Stimulated activated memory B cell treated with anti-CD40 and anti-IgM and Interleukin-4, amounts not matched to agents 10 μg/mL and 1 μg/mL and 100 μg/mL, for 72 hours (primary cell): ENCODE measurements around the gene BLNK.

Source experiments
- ATAC-seq: fragments of 150-1000 bp; cut with Tn5 transposase; 2 replicates; pipeline ENCODE4 v1.10.0; 2021
- H3K27ac Mint-ChIP-seq: one replicate; pipeline ENCODE4 v1.8.0; 2022; ENCODE audit warnings: mild to moderate bottlenecking, mixed read lengths
- H3K27me3 Mint-ChIP-seq: one replicate; pipeline ENCODE4 v1.8.0; 2022; ENCODE audit warnings: mixed read lengths
- H3K36me3 Mint-ChIP-seq: one replicate; pipeline ENCODE4 v1.8.0; 2022; ENCODE audit warnings: mixed read lengths
- H3K4me1 Mint-ChIP-seq: one replicate; pipeline ENCODE4 v1.8.0; 2022; ENCODE audit warnings: mixed read lengths
- H3K4me3 Mint-ChIP-seq: one replicate; pipeline ENCODE4 v1.8.0; 2022; ENCODE audit warnings: mild to moderate bottlenecking, moderate library complexity, mixed read lengths
- H3K9me3 Mint-ChIP-seq: one replicate; pipeline ENCODE4 v1.8.0; 2022; ENCODE audit warnings: mixed read lengths

Gene BLNK

DNA sequence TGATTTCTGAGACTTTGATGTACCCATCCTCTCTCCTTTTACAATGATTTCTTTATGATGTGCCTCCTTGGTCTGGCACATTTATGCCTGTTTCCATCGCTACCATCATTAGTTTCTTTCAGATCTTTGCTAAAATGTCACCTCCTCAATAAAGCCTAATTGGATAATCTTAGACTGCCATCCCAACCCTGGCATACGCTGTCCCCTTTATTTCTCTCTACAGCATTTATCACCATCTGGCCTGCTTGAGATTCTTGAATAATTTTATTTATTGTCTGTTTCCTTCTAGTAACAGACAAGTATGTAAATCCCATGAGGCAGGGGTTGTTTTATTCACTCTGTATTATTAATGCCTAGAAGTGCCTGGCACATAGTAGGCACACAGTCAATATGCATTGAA, 26.1 kb upstream of the BLNK start:
- no peaks in the 10 kb centered on the region for H3K36me3 Mint-ChIP-seq
- H3K27ac Mint-ChIP-seq: no peak overlapping the region
- no peak overlapping the region for H3K4me3 Mint-ChIP-seq
- no peaks in the 10 kb centered on the region for H3K9me3 Mint-ChIP-seq
- H3K4me1 Mint-ChIP-seq: peaks cover 20% of the 10 kb centered on the region
- no peak for ATAC-seq
- H3K27me3 Mint-ChIP-seq: peaks cover 27% of the 10 kb centered on the region

DNA sequence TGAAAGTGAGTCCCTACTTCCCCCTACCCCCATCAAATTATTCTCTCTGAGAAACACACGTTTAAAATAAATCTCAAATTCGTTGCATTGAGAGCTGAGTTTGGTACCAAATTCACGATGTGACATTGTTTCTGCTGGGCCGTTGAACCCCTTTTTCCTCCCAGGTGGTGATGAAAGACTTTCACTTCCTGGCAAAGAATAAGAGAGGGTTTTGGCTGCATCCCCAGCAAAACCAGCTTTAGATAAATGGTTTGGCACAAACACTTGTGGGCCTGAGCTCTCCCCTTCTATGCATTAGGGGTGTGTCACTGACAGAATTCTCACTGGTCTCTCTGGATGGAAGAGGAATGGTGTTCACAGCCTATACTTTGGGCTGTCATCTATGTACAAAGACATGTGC, 24.1 kb upstream of the BLNK start:
- Mint-ChIP-seq H3K9me3 (no peaks in the 10 kb centered on the region), H3K4me1 (peaks cover 35% of the 10 kb centered on the region)

DNA sequence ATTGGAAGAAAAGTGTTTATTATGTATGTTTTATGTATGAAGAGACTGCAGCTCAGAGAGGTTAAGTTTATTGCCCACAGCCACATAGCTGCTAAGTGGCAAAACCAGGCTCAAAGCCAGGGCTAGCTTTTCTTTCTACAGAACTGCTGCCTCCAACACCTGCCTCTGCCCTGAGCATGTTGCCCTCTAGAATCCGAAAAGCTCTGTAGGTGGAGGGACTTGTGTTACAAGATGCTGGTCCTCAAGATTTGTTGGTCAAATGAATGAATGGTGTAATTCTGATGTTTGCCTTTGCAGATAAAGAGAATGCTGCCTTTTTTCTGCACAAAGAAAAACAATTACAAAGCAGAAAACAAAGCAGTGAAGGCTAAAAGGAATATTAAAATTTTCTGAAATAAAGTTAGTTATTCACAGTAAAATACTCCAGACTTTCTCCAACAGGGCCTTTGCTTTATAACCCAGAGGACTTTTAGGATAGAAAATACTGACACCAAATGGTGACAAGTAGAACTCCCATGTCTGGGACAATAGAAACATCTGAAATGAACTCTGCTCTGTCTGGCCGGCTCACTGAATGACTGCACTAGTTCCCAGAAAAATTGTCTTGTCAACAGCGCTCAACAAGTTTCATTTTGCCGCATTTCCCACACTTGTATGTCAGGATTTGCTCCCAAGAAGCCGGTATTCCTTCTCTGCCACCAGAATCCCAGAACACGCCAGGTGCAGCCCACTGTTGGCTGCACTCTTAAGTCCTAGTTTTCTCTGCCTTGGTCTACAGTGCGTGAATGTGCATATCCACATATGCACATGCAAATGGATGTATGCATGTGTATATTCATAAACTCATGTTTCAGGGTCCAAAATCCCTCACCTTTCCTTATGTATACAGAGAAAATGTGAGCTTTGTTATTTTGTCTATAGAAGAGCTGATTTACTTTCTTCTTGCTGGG, 21.9 kb upstream of the BLNK start:
- H3K27ac Mint-ChIP-seq: peak overlapping the region; percentile 14

More for the DNA sequence above, 24.1 kb upstream of the BLNK start:
- Mint-ChIP-seq H3K4me3 (no peak overlapping the region), H3K27me3 (peaks cover 16% of the 10 kb centered on the region), H3K27ac (no peak overlapping the region), H3K36me3 (no peaks in the 10 kb centered on the region)
- no peak for ATAC-seq

DNA sequence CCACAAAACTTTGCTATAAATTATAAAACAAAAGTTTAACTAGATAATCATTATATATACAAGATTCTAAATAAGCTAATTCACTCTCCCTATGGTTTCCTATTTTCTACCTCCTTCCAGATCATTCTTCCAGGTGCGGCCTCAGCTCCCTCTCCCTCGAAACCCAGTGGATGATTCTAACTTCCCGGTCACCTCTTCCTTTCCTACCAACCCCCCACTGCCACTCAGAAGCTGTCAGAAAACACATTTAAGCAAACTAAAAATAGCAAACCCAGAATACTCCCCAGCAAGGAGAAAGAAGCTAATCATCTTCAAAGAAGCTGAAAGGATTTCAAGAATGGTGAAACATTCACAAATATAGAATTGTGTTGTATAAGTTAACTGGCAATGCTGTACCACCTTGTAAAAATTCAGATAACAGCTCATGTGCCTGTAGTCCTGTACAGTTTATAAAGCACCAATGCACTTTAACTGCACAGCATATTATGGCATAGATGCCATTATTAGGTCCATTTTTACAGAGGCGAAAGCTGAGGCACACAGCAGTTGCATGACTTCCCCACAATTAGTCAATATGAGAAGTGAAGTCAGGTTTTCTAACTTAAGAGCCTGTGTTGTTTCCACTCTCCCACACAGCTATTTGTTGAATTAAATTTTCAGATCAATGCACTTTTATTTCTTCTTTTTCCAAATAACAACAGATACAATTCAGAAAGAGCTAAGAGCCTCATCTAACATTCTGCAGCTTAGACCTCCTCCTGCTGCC, 19.2 kb upstream of the BLNK start:
- H3K27ac Mint-ChIP-seq: peak overlapping the region; percentile 96
- peak; percentile 54 for ATAC-seq
- no peaks in the 10 kb centered on the region for H3K27me3 Mint-ChIP-seq
- peaks cover 60% of the 10 kb centered on the region for H3K4me1 Mint-ChIP-seq
- no peaks in the 10 kb centered on the region for H3K9me3 Mint-ChIP-seq
- peak overlapping the region; percentile 74 for H3K4me3 Mint-ChIP-seq
- H3K36me3 Mint-ChIP-seq: no peaks in the 10 kb centered on the region

More for the DNA sequence above, 21.9 kb upstream of the BLNK start:
- H3K4me3 Mint-ChIP-seq: no peak overlapping the region
- no peaks in the 10 kb centered on the region for H3K27me3 Mint-ChIP-seq
- peak; percentile 78 for ATAC-seq
- no peaks in the 10 kb centered on the region for H3K36me3 Mint-ChIP-seq
- H3K4me1 Mint-ChIP-seq: peaks cover 42% of the 10 kb centered on the region
- H3K9me3 Mint-ChIP-seq: no peaks in the 10 kb centered on the region

DNA sequence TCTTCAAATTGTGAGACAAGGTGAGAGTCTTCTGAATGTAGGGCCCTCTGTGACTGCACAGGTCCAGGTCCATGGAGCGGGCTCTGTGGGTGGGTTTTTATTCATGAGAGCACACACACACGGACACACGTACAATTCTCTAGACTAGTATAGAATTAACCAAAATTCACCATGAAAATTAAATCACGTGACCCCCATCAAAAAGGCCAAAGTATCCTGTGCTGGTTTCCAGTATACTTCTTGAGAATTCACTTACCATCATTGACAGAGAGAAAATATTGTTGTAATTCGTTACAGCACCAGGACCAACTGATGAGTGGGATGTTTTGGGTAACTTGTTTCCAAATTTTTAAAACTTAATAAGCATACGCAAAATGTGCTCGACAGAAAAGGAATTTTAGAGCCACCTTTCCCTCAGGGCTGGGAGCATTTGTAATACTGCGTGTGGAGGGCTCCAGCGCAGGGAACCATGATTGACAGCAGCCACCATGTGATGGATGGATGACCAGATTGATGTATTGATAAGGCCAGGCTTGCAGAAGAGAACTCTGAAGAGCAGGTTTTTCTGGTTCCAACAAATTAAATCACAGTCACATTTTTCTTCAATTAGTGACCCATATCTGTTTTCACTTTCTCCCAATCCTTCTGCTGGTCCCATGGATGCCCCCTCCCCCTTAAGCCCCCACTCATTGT, 18.0 kb upstream of the BLNK start:
- Mint-ChIP-seq H3K4me1 (peaks cover 68% of the 10 kb centered on the region), H3K36me3 (no peaks in the 10 kb centered on the region), H3K4me3 (no peak overlapping the region), H3K9me3 (no peaks in the 10 kb centered on the region), H3K27me3 (no peaks in the 10 kb centered on the region), H3K27ac (peak overlapping the region; percentile 96)
- no peak for ATAC-seq

DNA sequence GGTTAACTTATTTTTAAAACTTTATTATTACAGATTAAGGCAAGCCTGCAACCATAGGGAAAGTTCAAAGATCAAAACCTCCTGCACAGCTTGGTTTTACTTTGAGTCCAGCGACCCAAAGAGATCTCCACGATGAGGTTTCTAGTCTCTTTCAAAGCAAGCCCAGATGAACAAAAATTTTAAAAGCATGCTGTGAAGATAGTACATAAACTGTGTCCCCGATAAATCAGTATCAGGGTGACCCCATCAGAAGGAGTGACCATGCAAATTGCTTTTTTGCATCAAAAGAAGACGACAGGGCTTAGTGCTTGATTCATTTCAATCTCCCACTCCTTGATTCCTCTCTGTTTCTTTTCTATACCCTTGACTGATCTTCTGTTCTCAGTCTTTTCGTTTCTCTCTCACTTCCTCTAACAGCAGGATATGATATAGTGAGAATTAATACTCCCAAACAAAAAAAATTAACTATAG, 16.8 kb upstream of the BLNK start:
- peak; percentile 94 for ATAC-seq
- H3K4me1 Mint-ChIP-seq: peaks cover 62% of the 10 kb centered on the region
- peak overlapping the region; percentile 83 for H3K4me3 Mint-ChIP-seq
- H3K27me3 Mint-ChIP-seq: no peaks in the 10 kb centered on the region
- no peaks in the 10 kb centered on the region for H3K36me3 Mint-ChIP-seq
- peak overlapping the region; percentile 96 for H3K27ac Mint-ChIP-seq
- no peaks in the 10 kb centered on the region for H3K9me3 Mint-ChIP-seq

DNA sequence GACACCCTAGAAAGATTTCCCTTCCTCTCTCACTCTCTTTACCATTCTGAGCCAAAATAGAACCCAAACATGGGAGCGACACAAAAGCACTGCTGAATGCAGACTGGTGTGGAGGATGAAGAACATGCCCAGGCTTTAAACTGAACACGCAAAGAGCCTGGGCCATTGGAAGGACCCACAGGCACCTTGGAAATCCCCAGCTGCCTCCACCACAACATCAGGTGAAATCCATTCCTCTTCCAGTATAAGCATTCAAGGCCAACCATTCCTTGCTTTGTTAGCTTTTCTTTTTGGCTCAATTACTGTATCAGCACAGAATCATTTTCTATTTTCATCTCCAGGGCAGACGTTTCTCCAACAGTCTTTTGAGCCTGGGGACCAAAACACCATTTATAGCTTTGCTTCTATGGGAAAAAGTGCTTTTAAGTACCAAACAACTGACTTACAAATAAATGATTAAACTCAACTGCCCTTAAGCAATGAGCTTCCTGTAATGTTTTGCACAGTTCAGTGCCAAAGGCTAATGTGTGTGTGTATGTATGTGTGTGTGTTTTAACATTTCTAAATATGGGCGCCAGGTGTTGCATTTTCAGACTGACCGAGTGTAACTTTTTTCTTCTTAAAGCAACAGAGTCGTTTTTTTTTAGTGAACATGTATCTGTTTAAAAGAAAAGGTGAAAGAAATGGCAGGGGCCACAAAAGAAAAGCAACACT, 16.2 kb upstream of the BLNK start:
- Mint-ChIP-seq H3K4me1 (peaks cover 56% of the 10 kb centered on the region), H3K36me3 (no peaks in the 10 kb centered on the region), H3K27me3 (no peaks in the 10 kb centered on the region), H3K9me3 (no peaks in the 10 kb centered on the region), H3K4me3 (peak overlapping the region; percentile 83), H3K27ac (peak overlapping the region; percentile 96)
- ATAC-seq: peak; percentile 89

DNA sequence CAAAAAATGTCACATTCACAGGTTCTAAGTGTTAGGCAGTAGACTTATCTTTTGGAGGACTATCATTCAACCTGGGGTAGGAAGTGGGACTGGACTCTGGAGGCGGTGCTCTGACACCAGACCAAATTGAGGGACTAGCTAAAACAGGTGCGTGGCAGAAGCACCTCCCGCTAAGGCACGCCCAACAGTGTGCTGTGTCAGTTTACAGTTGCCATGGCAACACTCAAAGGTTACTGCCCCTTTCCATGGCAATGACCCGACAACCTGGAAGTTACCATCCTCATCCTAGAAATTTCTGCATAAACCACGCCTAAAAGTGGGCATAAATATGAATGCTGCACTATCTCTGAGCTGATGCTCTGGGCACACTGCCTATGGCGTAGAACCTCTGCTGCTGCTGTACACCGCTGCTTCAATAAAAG, 14.0 kb upstream of the BLNK start:
- no peak for ATAC-seq
- peak overlapping the region; percentile 96 for H3K27ac Mint-ChIP-seq
- peaks cover 2% of the 10 kb centered on the region for H3K9me3 Mint-ChIP-seq
- no peak overlapping the region for H3K4me3 Mint-ChIP-seq
- no peaks in the 10 kb centered on the region for H3K27me3 Mint-ChIP-seq
- peaks cover 44% of the 10 kb centered on the region for H3K4me1 Mint-ChIP-seq
- no peaks in the 10 kb centered on the region for H3K36me3 Mint-ChIP-seq

DNA sequence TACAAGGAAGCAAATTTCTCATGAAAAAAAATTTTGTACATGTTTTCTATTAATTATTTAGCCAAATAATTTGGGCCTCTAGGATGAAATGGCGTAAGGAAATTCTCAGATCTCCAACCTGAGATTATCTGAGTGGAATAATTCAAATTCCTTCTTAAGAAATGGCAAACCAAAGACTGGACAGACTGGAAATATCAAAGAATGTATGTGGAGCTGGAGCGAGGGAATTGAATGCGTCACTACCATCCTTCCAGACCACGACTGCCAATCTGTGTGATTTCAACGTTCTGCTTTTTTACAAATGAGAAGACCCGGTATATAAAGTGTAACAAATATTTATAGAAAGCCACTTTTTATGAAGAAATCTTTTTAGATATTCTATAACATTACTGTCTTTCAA, 12.4 kb upstream of the BLNK start:
- Mint-ChIP-seq H3K4me3 (no peak overlapping the region), H3K27me3 (no peaks in the 10 kb centered on the region), H3K9me3 (peaks cover 2% of the 10 kb centered on the region), H3K4me1 (peaks cover 43% of the 10 kb centered on the region), H3K27ac (no peak overlapping the region), H3K36me3 (no peaks in the 10 kb centered on the region)
- no peak for ATAC-seq

DNA sequence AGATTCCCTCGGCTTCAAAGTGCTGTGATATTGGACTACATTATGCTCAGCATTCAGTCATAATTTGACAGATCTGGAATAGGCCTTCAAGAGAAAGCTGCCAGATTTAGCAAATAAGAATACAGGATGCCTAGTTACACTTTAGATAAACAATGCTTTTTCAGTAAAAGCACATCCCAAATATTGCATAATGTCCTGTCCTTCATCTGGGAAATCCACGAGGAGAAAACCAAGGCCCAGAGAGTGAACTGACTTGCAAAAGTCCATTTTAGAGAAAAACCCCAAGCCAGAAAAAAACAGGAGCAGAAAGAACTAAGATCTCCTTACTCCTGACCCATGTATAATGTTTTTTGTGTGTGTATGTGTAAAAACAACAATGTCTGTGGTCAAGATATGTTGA, 12.0 kb upstream of the BLNK start:
- H3K9me3 Mint-ChIP-seq: peaks cover 2% of the 10 kb centered on the region
- no peak for ATAC-seq
- no peaks in the 10 kb centered on the region for H3K27me3 Mint-ChIP-seq
- H3K36me3 Mint-ChIP-seq: no peaks in the 10 kb centered on the region
- H3K27ac Mint-ChIP-seq: no peak overlapping the region
- H3K4me3 Mint-ChIP-seq: no peak overlapping the region
- peaks cover 43% of the 10 kb centered on the region for H3K4me1 Mint-ChIP-seq

DNA sequence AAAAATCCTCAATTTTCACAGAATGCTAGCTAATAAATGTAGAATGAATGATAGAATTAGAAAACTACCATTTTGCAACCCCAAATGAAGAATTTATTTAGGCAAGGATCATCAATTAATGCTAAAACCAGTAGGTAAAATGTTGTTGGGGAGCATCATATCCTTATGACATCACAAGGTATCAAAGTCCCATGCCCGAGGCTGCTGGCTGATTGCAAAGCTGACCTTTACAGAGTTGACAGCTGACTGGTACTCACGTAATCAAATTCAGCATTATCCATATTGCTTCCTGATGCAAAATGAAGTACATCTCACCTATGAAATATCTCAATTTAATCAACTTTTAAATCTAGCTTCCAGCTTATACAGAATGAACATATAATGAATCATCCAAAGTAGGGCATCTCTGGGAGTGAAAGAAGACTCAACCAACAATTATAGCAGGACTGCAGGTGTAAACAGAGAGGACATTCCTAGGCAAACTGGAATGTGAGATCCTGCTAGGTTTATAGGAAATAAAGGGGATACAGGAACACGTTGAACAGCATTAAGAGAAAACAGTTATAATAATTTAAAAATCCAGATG, 10.2 kb upstream of the BLNK start:
- H3K9me3 Mint-ChIP-seq: peaks cover 6% of the 10 kb centered on the region
- no peaks in the 10 kb centered on the region for H3K27me3 Mint-ChIP-seq
- H3K4me3 Mint-ChIP-seq: no peak overlapping the region
- H3K36me3 Mint-ChIP-seq: no peaks in the 10 kb centered on the region
- peaks cover 47% of the 10 kb centered on the region for H3K4me1 Mint-ChIP-seq
- no peak for ATAC-seq
- H3K27ac Mint-ChIP-seq: no peak overlapping the region

DNA sequence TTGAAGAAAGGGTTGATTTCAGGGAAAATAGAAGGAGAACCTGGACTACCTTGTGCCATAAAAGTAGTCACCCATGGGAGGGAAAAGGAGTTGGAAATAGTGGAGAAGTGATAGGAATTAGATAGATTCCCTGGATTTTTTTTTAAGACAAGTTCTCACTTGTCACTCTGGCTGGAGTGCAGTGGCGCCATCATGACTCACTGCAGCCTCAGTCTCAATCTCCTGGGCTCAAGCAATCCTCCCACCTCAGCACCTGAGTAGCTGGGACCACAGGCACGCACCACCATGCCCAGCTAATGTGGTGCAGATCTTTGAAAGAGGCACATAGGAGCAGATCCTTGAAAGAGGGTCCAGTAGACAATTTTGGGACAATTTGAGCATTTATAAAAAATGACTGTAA, 9.5 kb upstream of the BLNK start:
- peaks cover 6% of the 10 kb centered on the region for H3K9me3 Mint-ChIP-seq
- H3K4me1 Mint-ChIP-seq: peaks cover 50% of the 10 kb centered on the region
- ATAC-seq: no peak
- H3K27me3 Mint-ChIP-seq: no peaks in the 10 kb centered on the region
- no peak overlapping the region for H3K27ac Mint-ChIP-seq
- H3K36me3 Mint-ChIP-seq: no peaks in the 10 kb centered on the region
- no peak overlapping the region for H3K4me3 Mint-ChIP-seq

DNA sequence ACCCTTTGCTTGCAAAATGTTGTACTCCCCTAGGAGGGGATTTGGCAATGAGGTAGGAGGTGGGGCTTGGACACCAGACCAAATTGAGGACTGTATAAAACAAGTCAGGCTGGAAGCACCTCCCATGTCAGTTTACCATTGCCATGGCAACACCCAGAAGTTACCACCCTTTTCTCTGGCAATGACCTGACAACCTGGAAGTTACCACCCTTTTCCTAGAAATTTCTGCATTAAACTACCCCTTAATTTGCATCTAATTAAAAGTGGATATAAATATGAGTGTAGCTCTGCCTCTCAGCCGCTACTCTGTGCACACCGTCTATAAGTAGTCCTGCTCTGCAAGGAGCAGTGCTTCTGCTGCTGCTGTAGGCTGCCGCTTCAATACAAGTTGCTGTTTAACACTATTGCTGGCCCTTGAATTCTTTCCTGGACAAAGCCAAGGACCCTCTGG, 7.8 kb upstream of the BLNK start:
- Mint-ChIP-seq H3K27me3 (no peaks in the 10 kb centered on the region), H3K9me3 (peaks cover 6% of the 10 kb centered on the region), H3K27ac (peak overlapping the region; percentile 23), H3K4me3 (no peak overlapping the region), H3K4me1 (peaks cover 54% of the 10 kb centered on the region), H3K36me3 (no peaks in the 10 kb centered on the region)
- ATAC-seq: no peak

DNA sequence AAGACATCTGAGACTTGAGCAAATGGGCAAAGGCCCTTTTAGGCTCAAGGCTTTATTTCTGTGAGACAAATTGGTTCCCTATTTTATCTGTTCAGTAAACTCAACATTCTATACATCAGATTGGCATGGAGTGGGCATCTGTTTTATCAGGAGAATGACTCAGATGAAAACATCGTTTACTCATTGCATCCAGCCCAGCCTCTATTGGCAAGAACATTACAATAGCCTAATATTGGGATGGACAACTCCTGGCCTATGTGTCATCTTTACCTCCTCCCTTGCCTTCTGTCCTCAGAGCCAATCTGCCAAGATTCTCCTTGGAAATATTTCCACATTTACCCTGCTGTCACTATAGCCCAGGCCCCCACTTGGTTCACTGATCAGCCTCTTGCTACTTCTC, 5.5 kb upstream of the BLNK start:
- peaks cover 3% of the 10 kb centered on the region for H3K9me3 Mint-ChIP-seq
- H3K36me3 Mint-ChIP-seq: no peaks in the 10 kb centered on the region
- peaks cover 65% of the 10 kb centered on the region for H3K4me1 Mint-ChIP-seq
- no peaks in the 10 kb centered on the region for H3K27me3 Mint-ChIP-seq
- no peak for ATAC-seq
- H3K4me3 Mint-ChIP-seq: no peak overlapping the region
- H3K27ac Mint-ChIP-seq: peak overlapping the region; percentile 90
